HG02840 (cell line): ENCODE measurements around the gene PTGER2.

Source experiments
- ATAC-seq: cut with Tn5 transposase; IDR thresholded peaks from one replicate; pipeline ENCODE4 v1.9.1; 2021; ENCODE audit warnings: mild to moderate bottlenecking, moderate library complexity, moderate number of reproducible peaks; ENCODE audit not compliant: unreplicated experiment, low FRiP score

Gene PTGER2, protein sequence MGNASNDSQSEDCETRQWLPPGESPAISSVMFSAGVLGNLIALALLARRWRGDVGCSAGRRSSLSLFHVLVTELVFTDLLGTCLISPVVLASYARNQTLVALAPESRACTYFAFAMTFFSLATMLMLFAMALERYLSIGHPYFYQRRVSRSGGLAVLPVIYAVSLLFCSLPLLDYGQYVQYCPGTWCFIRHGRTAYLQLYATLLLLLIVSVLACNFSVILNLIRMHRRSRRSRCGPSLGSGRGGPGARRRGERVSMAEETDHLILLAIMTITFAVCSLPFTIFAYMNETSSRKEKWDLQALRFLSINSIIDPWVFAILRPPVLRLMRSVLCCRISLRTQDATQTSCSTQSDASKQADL

DNA sequence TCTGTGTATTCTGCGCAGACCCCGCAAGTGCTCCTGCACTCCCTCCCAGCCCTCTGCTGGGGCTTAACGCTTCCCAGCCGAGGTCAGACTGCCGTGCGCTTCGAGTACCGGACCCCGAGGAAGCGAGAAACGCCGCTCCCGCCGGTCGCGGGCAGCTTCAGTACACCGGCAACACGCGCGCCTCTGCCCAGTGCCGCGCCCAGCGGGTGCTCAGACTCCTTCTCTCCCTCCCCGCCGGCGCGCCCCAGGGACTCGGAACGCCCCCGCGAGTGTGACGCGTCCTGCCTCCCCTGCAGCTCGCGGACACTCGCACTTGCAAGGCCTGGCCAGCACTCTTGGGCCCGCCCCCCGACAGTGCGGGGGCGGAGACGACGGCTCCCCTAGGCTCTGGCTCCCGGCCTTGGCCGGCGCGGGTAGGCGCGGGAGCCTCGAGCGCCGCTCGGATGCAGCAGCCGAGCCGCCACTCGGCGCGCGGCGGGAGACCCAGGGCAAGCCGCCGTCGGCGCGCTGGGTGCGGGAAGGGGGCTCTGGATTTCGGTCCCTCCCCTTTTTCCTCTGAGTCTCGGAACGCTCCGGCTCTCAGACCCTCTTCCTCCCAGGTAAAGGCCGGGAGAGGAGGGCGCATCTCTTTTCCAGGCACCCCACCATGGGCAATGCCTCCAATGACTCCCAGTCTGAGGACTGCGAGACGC, at the start of gene PTGER2:
PTGER2 (plus strand) TSS at position 410 of the 692 bp plus-strand sequence; CDS start at position 647, 237 bp downstream.
- no peak for ATAC-seq

DNA sequence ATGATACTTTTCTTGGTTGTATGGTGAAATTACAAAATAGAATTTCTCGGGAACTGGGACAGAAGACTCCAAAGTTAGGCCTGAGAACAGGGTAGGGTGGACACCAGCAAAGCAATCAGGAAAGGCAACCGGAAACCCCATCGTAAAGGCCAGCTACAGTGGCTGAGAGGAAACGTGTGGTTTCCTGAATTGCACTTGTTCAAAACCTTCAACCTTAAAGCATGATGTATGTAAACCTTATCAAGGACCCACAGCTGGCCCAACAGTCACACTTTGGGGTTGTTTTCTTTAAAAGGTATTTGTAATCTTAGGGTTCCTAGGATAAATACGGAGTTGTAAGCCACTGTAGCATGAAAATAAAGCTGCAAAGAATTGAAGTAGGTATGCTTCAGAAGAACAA, 48.9 kb upstream of the PTGER2 start:
- no peak for ATAC-seq

DNA sequence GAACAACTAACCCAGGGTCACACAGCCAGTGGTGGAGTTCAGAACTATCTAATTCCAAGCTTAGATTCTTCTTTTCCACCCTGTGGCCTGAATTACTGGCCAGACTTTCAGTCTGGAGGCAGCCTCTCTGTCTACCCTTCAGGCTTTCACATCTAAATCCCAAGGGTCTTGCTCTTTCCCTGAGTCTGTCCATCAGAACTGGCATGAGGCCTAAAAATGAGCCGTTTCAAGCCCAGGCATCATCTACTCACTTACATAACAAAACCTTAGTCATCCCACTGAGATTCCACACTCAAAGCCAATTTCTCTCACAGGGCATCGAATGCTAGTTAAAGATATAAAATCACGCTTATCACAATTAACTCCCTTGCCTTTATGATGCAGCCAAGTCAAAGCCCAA, 47.9 kb upstream of the PTGER2 start:
- ATAC-seq: no peak

DNA sequence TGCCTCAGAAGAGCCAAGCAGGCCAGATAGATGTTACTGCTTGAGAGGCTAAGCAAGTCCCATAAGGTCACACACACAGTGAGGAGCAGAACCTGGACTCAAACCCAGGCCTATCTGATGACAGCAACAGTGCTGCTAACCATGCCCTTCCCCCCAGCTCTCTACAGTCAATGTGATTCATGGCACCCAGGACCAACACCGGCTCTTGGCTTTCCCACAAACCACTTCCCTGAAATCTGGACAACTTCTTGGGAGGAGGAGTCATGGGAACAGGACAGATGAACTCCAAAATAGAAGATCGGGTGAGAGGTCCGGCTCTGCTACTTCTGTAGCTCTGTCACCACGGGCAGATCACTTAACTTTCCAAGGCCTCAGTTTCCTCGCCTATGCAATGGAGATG, 47.3 kb upstream of the PTGER2 start:
- ATAC-seq: no peak

DNA sequence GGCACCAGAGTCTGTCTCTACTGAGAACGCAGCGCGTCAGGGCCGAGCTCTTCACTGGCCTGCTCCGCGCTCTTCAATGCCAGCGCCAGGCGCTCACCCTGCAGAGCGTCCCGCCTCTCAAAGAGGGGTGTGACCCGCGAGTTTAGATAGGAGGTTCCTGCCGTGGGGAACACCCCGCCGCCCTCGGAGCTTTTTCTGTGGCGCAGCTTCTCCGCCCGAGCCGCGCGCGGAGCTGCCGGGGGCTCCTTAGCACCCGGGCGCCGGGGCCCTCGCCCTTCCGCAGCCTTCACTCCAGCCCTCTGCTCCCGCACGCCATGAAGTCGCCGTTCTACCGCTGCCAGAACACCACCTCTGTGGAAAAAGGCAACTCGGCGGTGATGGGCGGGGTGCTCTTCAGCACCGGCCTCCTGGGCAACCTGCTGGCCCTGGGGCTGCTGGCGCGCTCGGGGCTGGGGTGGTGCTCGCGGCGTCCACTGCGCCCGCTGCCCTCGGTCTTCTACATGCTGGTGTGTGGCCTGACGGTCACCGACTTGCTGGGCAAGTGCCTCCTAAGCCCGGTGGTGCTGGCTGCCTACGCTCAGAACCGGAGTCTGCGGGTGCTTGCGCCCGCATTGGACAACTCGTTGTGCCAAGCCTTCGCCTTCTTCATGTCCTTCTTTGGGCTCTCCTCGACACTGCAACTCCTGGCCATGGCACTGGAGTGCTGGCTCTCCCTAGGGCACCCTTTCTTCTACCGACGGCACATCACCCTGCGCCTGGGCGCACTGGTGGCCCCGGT, 46.4 kb upstream of the PTGER2 start, which contains the start of gene PTGDR:
PTGDR (plus strand) TSS at position 198 of the 778 bp plus-strand sequence; CDS start at position 315, 117 bp downstream.
- ATAC-seq: no peak

DNA sequence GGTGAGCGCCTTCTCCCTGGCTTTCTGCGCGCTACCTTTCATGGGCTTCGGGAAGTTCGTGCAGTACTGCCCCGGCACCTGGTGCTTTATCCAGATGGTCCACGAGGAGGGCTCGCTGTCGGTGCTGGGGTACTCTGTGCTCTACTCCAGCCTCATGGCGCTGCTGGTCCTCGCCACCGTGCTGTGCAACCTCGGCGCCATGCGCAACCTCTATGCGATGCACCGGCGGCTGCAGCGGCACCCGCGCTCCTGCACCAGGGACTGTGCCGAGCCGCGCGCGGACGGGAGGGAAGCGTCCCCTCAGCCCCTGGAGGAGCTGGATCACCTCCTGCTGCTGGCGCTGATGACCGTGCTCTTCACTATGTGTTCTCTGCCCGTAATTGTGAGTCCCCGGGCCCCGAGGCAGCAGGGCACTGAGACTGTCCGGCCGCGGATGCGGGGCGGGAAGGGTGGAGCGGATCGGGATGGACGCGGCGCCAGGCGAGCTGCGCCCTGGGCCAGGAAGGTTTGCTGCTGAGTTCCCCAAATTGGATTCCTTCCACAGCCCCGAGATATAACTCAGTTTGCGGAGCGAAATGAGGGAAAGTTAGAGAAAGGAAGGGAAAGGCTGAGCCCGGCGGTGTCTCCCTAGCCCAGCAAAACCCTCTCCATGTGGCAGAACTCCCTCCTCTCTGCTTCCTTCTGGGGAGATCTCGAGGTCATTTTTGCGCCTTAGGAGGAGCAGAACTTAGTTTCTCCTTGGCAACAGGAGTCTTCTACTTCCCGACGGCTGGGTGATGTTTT, 45.6 kb upstream of the PTGER2 start:
- ATAC-seq: no peak

DNA sequence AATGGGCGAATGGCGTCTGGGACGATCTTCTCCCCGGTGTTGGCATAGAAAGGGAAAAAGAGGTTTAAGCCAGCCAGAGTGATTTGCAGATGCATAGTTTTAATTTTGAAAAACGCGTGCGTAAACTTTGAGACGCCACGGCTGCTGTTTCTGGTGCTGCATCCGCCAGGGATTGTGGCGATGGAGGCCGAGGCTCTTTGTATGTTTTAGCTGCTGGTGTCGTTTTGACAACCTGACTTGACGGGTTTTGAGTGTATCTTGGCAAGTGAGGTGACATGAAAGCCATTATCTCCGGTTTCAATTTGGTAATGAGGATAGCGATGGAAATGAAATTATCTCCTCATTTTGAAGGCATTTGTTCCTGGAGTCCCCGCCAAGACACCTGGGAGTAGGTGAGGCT, 45.0 kb upstream of the PTGER2 start:
- no peak for ATAC-seq

DNA sequence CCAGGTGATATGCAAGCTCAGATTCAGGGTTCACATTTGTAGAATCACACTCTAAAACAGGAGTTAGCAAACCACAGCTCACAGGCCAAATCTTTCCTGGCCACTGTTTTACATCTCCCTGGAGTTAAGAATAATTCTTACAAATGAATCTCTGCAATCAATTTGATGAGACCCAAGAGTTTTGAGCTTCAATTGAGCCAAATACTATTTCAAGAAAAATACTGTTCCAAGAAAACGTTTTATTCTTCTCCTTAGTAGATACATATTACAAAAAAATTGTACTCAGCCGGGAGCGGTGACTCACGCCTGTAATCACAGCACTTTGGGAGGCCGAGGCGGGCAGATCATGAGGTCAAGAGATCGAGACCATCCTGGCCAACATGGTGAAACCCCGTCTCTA, 44.1 kb upstream of the PTGER2 start:
- no peak for ATAC-seq

DNA sequence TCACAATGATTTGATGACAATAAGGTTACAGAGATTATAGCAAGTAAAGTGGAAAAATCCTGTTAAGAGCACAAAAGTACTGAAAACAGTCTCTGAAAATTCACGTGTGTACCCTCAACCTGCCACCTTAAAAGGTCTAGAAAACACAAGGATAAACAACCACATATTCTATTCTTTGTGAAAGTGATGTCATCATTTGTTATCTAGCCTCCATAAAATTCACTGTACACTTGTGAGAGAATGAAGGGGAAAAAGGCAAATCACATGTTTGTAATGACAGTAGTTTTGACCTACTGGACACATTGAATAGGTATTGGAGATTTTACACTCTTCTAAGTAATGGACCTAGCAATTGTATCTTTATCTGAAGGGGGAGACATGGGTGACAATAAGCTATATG, 42.6 kb upstream of the PTGER2 start:
- no peak for ATAC-seq

DNA sequence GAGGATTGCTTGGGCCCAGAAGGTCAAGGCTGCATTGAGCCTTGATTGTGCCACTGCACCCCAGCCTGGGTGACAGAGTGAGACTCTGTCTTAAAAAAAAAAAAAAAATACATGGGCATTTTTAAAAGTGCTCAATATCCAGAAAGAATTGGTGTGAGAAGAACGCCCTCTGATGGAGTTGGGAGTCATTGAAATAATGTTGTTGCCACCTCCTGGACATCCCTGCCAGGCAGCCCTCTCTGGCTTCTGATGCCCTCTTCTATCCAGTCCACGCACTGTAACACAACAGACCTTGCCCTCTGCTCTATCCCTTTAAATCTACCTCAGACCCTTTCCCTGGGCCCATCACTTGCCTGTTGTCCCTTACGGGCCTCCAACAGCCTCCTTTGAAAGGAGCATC, 41.7 kb upstream of the PTGER2 start:
- no peak for ATAC-seq

DNA sequence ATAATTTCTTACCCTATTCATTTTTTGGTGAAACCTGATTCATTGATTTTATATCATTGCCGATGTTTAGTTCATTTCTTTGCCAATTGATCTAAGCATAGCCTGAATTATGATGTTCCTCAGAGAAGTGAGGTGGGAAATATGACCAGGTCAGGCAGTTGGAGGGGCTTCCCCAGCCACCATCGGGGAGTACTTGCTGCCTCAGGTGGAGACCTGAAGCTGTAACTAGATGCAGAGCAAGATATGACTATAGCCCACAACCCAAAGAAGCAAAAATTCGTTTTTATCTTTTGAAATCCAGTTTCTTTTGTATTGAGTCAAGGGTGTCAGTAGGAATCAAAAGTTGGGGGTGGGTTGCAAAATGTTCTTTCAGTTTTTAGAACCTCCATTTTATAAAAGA, 38.7 kb upstream of the PTGER2 start:
- ATAC-seq: no peak

DNA sequence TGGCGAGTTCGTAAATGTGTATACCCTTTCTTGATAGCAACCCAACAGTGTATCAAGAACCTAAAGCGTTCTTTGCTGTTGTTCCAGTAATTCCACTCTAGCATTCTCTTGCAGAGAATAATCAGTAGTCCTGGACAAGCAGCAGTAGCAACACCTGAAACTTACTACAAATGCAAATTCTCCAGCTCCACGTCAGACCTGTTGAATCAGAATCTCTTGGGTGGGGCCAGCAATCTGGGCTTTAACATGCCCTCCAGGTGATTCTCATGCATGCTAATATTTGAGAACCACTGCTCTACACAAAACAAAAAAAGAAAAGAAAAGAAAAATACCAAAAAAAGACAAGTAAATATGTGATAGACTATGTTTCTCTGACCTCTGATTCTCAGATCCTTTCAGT, 36.6 kb upstream of the PTGER2 start:
- ATAC-seq: no peak

DNA sequence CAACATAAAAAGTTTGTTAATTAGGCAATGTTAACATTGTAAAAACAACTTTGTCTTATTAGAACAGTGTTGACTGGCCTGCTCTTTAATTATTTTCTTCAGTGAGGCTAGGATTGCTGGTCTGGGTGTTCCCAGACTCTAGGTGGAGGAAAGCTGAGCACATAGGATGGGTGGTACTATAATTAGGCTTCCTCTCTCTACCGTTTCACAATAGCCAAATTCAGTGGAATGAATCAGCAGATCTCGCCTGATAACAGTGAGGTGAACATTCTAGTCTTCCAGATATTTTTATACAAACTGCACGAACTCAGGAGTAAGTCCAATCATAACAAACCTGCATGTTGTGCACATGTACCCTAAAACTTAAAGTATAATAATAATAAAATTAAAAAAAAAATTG, 34.7 kb upstream of the PTGER2 start:
- ATAC-seq: no peak

DNA sequence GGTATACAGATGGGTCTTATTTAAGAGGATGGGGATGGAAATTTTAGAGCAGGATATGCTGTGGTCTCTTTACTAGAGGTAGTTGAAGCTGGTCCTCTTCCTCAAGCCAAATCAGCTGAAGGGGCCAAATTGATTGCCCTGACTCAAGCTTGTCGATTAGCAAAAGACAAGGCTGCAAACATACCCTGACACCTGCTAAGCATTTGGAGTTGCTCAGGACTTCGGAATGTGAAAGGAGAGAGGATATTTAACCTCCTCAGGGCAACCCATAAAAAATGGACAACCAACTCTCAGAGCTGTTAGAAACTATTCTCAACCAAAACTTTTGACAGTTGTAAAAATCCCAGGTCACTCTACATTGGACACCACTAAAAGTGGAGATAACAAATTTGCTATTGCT, 31.0 kb upstream of the PTGER2 start:
- no peak for ATAC-seq

DNA sequence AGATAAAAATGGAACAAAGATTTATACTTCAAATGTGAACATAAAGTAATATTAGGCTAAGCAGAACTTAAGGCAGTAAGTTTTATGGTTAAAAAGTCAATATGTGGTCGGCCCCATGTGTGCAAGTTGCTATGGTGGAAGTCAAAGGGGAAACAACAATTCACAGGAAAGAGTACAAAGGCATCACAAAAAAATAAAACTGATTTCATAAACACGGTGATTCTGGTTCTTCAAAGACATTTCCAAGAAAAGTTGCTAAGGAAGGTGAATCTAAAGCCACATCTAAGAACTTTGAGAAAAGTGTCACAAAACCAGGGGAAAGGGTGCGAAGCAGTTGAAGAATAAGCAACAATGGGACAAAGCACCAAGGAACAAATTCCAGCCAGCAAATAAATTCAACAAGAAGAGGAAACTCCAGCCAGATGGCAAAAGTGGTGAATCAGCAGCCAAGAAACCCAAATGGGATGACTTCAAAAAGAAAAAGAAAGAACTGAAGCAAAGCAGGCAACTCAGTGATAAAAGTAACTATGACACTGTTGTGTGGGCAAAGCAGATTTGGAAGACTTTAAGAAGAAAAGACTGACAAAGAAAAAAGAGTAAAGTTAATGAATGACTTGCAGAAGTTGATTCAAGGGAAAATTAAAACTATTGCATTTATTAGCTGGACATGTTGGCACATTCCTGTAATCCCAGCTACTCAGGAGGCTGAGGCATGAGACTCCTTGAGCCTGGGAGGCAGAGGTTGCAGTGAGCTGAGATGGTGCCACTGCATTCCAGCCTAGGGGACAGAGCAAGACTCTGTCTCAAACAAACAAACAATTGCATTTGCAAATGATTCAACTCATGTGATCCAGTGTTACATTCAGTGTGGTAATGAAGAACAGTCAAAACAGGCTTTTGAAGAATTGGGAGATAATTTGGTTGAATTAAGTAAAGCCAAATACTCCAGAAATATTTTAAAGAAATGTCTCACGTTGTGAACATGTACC, 27.2 kb upstream of the PTGER2 start:
- no peak for ATAC-seq

DNA sequence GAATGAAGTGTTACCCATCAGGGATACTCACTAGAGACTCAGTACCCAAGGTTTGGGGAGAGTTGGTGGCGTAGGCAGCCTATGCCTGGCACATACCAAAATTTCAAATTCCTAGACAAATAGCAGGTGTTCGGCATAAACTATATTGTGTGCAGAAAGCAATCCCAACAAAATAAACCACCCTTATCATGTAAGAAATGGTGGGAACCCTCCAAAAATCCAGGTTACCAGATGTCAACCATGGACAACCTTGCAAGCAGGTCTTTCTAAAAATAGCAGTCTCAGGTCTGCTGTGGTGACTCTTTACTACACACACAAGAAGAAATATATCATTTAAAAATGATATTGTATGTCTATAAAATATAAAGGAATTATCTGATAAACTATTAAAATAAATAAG, 17.7 kb upstream of the PTGER2 start:
- ATAC-seq: no peak

DNA sequence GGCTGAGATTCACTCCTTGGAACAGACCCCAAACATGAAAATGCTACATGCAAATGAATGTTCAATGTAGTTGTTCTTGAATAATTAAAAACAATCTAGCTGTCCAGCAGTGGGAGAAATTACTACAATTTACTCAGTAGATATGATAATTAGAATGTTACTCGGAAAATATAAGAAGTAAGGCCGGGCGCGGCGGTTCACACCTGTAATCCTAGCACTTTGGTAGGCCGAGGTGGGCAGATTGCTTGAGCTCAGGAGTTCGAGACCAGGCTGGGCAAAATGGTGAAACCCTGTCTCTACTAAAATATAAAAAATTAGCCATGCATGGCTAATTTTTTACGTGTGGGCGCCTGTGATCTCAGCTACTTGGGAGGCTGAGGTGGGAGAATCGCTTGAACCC, 15.3 kb upstream of the PTGER2 start:
- ATAC-seq: no peak

DNA sequence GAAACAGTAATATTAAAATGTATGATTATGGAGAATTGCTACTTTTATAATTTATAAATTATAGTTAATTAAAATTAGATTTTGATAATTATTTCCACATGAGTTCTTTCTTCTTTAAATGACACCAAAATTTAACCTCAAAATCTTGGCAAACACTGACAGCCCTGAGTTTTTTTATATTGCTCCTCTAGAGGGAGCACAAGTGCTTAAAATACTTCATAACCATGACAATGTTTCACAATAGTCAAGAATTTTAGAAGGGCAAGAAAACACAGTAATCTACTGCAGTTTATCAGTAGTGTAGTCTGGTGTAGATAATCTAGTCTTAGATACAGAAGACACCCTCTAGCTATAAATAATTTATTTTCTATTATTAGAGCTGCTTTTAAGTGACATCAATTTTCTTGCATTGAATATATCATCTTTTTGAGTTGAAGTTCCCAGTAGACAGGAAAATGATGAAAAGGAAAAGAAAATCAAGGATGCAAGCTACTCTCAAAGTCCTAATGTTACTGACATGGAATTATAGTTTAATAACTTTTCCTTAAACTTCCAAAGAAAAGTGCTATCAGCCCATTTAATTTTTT, 14.3 kb upstream of the PTGER2 start:
- no peak for ATAC-seq

DNA sequence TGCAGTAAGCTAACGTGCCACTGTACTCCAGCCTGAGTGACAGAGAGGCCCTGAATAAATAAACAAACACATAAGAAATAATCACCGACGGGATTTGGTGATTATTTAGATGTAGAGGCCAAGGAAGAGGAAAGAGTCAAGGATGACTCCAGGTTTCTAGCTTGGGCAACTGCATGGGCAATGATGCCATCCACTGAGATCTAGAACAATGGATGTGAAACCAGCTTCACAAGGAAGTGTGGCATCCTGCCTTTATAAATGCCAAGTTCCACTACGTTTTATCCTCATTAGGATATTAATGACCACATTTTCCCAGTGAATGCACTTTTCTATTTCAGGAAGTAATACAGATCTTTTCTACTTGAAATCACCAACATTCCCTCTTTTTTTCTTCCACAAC, 10.9 kb upstream of the PTGER2 start:
- ATAC-seq: no peak
